Uterus (tissue), 4 donors: ENCODE results near the gene TLE1. TPM values are rescaled to one million over a fixed set of nuclear protein-coding genes. Genes with fewer than 3 reads are reported as not detected.
"Not testable (repeated sequence)": the region's sequence is repeated elsewhere in the genome, so short reads cannot be mapped to it uniquely, and the experiment has no call there.

Source experiments
- DNase-seq, 2 donors: peaks; one replicate each; pipeline ENCODE4 v3.0.0-alpha.2; 2019 to 2020
- H3K27ac ChIP-seq, 2 donors: fragments of 200-600 bp; sonication (generic); 1 replicate in 1 of 2; 2 replicates in 1 of 2; pipeline ENCODE4 v1.5.1; 2016 to 2018
- H3K27me3 ChIP-seq, 2 donors: fragments of 200-600 bp; sonication (generic); one replicate each; pipeline ENCODE4 v1.5.1; 2018 to 2019; ENCODE audit warnings: control low read depth in 1 of 2
- H3K36me3 ChIP-seq, 2 donors: fragments of 200-600 bp; sonication (generic); one replicate each; pipeline ENCODE4 v1.5.1; 2019; ENCODE audit warnings: control low read depth in 1 of 2
- H3K4me1 ChIP-seq, 2 donors: fragments of 200-600 bp; sonication (generic); one replicate each; pipeline ENCODE4 v1.5.1; 2018 to 2019; ENCODE audit warnings: control low read depth in 1 of 2
- H3K4me3 ChIP-seq, 2 donors: fragments of 200-600 bp; sonication (generic); 1 replicate in 1 of 2; 2 replicates in 1 of 2; pipeline ENCODE4 v1.5.1; 2018 to 2019; ENCODE audit warnings: mild to moderate bottlenecking in 1 of 2
- H3K9me3 ChIP-seq, 2 donors: fragments of 200-600 bp; sonication (generic); one replicate each; pipeline ENCODE4 v1.5.1; 2019; ENCODE audit warnings: control low read depth in 1 of 2
- POLR2A ChIP-seq, 2 donors: fragments of 450-650 bp; IDR thresholded peaks; one replicate each; pipeline ENCODE4 v1.6.1; 2016; ENCODE audit warnings: antibody characterized with exemption in 2 of 2, mild to moderate bottlenecking in 1 of 2, moderate library complexity in 1 of 2
- intact Hi-C: fragments of 100-400 bp; cut with DNase I; formaldehyde crosslinking; loops from one replicate; pipeline ENCODE4 v1.15.1; 2023; ENCODE audit warnings: low total_unique reads
- total RNA-seq, 4 donors: library from RNA; depleted of rRNA in 3 of 4; stranded (reverse); fragments of >200 nt in 3 of 4; gene quantifications; one replicate each; pipeline versions ENCODE4 v1.1.0 to v1.2.4, GENCODE V29; 2014 to 2023
- TF ChIP-seq, protein P1 (sequence below), 4 experiments: fragments of 200-600 bp in 2 of 4; fragments of 450-650 bp in 2 of 4; sonication (generic) in 2 of 4; IDR thresholded peaks; one replicate each; pipeline ENCODE4 v1.5.1; 2016 to 2019; ENCODE audit warnings: antibody characterized with exemption in 4 of 4, mild to moderate bottlenecking in 2 of 4, moderate library complexity in 1 of 4
- donor health status: DM: yes; HTN: yes; CAD: no.

TLE1 gene
- total RNA-seq, 4 donors from 2014 or later: 31.0 to 124 (median 62.6) TPM

- Histone ChIP-seq H3K4me1 (no peaks in the 10 kb centered on the region), H3K9me3 (no peaks in the 10 kb centered on the region), H3K4me3 (no peak overlapping the region), H3K36me3 (no peaks in the 10 kb centered on the region), H3K27ac (no peak overlapping the region), H3K27me3 (no peaks in the 10 kb centered on the region)
- DNase-seq: no peak
- intact Hi-C loops: no loop called here
- TF ChIP-seq POLR2A (IDR thresholded peaks at IDR 0.05): no peak
- TF ChIP-seq, protein P1, sequence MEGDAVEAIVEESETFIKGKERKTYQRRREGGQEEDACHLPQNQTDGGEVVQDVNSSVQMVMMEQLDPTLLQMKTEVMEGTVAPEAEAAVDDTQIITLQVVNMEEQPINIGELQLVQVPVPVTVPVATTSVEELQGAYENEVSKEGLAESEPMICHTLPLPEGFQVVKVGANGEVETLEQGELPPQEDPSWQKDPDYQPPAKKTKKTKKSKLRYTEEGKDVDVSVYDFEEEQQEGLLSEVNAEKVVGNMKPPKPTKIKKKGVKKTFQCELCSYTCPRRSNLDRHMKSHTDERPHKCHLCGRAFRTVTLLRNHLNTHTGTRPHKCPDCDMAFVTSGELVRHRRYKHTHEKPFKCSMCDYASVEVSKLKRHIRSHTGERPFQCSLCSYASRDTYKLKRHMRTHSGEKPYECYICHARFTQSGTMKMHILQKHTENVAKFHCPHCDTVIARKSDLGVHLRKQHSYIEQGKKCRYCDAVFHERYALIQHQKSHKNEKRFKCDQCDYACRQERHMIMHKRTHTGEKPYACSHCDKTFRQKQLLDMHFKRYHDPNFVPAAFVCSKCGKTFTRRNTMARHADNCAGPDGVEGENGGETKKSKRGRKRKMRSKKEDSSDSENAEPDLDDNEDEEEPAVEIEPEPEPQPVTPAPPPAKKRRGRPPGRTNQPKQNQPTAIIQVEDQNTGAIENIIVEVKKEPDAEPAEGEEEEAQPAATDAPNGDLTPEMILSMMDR (IDR thresholded peaks at IDR 0.05): no peak
These were observed 40.5 kb downstream of the TLE1 start for GRCh38 chr9:81648891-81649290.

- H3K4me1 ChIP-seq: no peaks in the 10 kb centered on the region
- no peaks in the 10 kb centered on the region for H3K27me3 ChIP-seq
- no peak overlapping the region for H3K27ac ChIP-seq
- no peaks in the 10 kb centered on the region for H3K9me3 ChIP-seq
- no peaks in the 10 kb centered on the region for H3K36me3 ChIP-seq
- no peak overlapping the region for H3K4me3 ChIP-seq
- no peak for DNase-seq
- intact Hi-C loops: no loop called here
- no peak for TF ChIP-seq POLR2A (IDR thresholded peaks at IDR 0.05)
- TF ChIP-seq, protein P1 (IDR thresholded peaks at IDR 0.05): no peak
These were observed 43.0 kb downstream of the TLE1 start for GRCh38 chr9:81646337-81646736.

GRCh38 chr9:81644513-81644912 is 44.8 kb downstream of the TLE1 start:
- H3K27ac ChIP-seq, intact Hi-C loops, H3K9me3 ChIP-seq, H3K36me3 ChIP-seq, H3K4me1 ChIP-seq, H3K27me3 ChIP-seq, H3K4me3 ChIP-seq, DNase-seq: not testable (repeated sequence)

GRCh38 chr9:81637276-81637675 is 52.1 kb downstream of the TLE1 start:
- intact Hi-C loops: no loop called here
- TF ChIP-seq, protein P1 (IDR thresholded peaks at IDR 0.05): no peak
- no peak for TF ChIP-seq POLR2A (IDR thresholded peaks at IDR 0.05)
- H3K4me3 ChIP-seq: no peak overlapping the region

DNA sequence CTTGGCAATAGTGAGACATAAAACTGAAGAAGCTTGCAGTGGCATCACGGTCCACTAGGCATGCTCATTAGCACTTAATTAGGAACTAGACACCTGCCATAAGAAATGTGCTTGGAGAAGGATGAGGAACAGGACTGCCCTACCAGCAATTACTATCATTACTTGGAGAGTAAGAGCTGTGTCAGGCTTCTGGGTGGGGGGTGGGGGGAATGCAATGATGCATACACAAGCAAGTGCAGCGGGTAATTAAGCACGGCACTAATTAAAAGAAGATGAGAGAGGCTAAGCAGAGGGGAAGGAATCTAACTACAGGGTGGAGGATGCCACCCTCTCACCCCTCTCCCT is 53.1 kb downstream of the TLE1 start:
- intact Hi-C loops: no loop called here
- H3K27me3 ChIP-seq: no peaks in the 10 kb centered on the region
- TF ChIP-seq POLR2A (IDR thresholded peaks at IDR 0.05): no peak
- TF ChIP-seq, protein P1 (IDR thresholded peaks at IDR 0.05): no peak
- no peak overlapping the region for H3K4me3 ChIP-seq
- no peaks in the 10 kb centered on the region for H3K4me1 ChIP-seq
- H3K36me3 ChIP-seq: no peaks in the 10 kb centered on the region
- no peaks in the 10 kb centered on the region for H3K9me3 ChIP-seq
- no peak overlapping the region for H3K27ac ChIP-seq
- no peak for DNase-seq

More at GRCh38 chr9:81637276-81637675, 52.1 kb downstream of the TLE1 start:
- no peak for DNase-seq
- no peaks in the 10 kb centered on the region for H3K4me1 ChIP-seq
- H3K36me3 ChIP-seq: no peaks in the 10 kb centered on the region
- H3K27me3 ChIP-seq: no peaks in the 10 kb centered on the region
- H3K9me3 ChIP-seq: no peaks in the 10 kb centered on the region
- no peak overlapping the region for H3K27ac ChIP-seq
